Liver (tissue), 9 donors: ENCODE measurements around the gene DLK1. TPM values are rescaled to one million over a fixed set of nuclear protein-coding genes. Genes with fewer than 3 reads are reported as not detected.

Experiments used
- DNase-seq: peaks from one replicate; pipeline ENCODE4 v3.0.0-alpha.2; 2017; ENCODE audit warnings: low spot score
- H3K27ac ChIP-seq, 2 donors: one replicate each; pipeline ENCODE4 v1.7.0; 2013; ENCODE audit warnings: inconsistent platforms in 2 of 2, low read length in 2 of 2, control low read depth in 1 of 2, low read depth in 1 of 2, mild to moderate bottlenecking in 1 of 2
- H3K27me3 ChIP-seq, 4 donors: one replicate each; pipeline versions ENCODE4 v1.6.1 to v1.7.0; 2013; ENCODE audit warnings: low read length in 3 of 4, inconsistent platforms in 1 of 4, mild to moderate bottlenecking in 1 of 4, moderate library complexity in 1 of 4; ENCODE audit not compliant: control insufficient read depth in 4 of 4, insufficient read depth in 4 of 4
- H3K36me3 ChIP-seq, 4 donors: one replicate each; pipeline versions ENCODE4 v1.6.1 to v1.7.0; 2013; ENCODE audit warnings: low read length in 3 of 4, mild to moderate bottlenecking in 3 of 4, low read depth in 1 of 4, moderate library complexity in 1 of 4; ENCODE audit not compliant: control insufficient read depth in 4 of 4, insufficient read depth in 3 of 4
- H3K4me1 ChIP-seq, 4 donors: one replicate each; pipeline versions ENCODE4 v1.6.1 to v1.7.0; 2013; ENCODE audit warnings: low read length in 3 of 4, mild to moderate bottlenecking in 3 of 4, moderate library complexity in 1 of 4; ENCODE audit not compliant: control insufficient read depth in 4 of 4, insufficient read depth in 4 of 4
- H3K4me3 ChIP-seq, 3 donors: one replicate each; pipeline versions ENCODE4 v1.6.1 to v1.7.0; 2013; ENCODE audit warnings: low read length in 3 of 3, control low read depth in 1 of 3, low read depth in 1 of 3, mild to moderate bottlenecking in 1 of 3
- H3K9ac ChIP-seq, 2 donors: one replicate each; pipeline ENCODE4 v1.7.0; 2013; ENCODE audit warnings: low read length in 2 of 2, mild to moderate bottlenecking in 2 of 2, moderate library complexity in 2 of 2, control low read depth in 1 of 2, low read depth in 1 of 2
- H3K9me3 ChIP-seq, 4 donors: one replicate each; pipeline versions ENCODE4 v1.6.1 to v1.7.0; 2013; ENCODE audit warnings: low read length in 3 of 4; ENCODE audit not compliant: control insufficient read depth in 4 of 4
- EGR1 ChIP-seq, 2 donors: IDR thresholded peaks; 2 replicates each; pipeline ENCODE4 v1.6.1; 2016 to 2018; ENCODE audit warnings: antibody characterized with exemption in 2 of 2, low read depth in 2 of 2
- FOXA1 ChIP-seq: IDR thresholded peaks from 2 replicates; pipeline ENCODE4 v1.6.1; 2016; ENCODE audit warnings: antibody characterized with exemption
- FOXA2 ChIP-seq: IDR thresholded peaks from 2 replicates; pipeline ENCODE4 v1.6.1; 2016; ENCODE audit warnings: antibody characterized with exemption
- GABPA ChIP-seq, 2 donors: IDR thresholded peaks in 1 of 2; conservative IDR thresholded peaks in 1 of 2; 2 replicates each; pipeline ENCODE4 v1.6.1; 2016; ENCODE audit warnings: antibody characterized with exemption in 2 of 2, mild to moderate bottlenecking in 1 of 2, moderate library complexity in 1 of 2
- HNF4G ChIP-seq: IDR thresholded peaks from 2 replicates; pipeline ENCODE4 v1.6.1; 2016; ENCODE audit warnings: antibody characterized with exemption
- MAX ChIP-seq: IDR thresholded peaks from 2 replicates; pipeline ENCODE4 v1.6.1; 2016; ENCODE audit warnings: antibody characterized with exemption
- NR2F2 ChIP-seq: IDR thresholded peaks from 2 replicates; pipeline ENCODE4 v1.6.1; 2016; ENCODE audit warnings: antibody characterized with exemption
- RAD21 ChIP-seq, 2 donors: IDR thresholded peaks; 2 replicates each; pipeline ENCODE4 v1.6.1; 2016; ENCODE audit warnings: antibody characterized with exemption in 2 of 2, mild to moderate bottlenecking in 2 of 2
- RXRA ChIP-seq, 2 donors: IDR thresholded peaks; 2 replicates each; pipeline ENCODE4 v1.6.1; 2017 to 2018; ENCODE audit warnings: antibody characterized with exemption in 2 of 2, mild to moderate bottlenecking in 1 of 2
- SP1 ChIP-seq: IDR thresholded peaks from 2 replicates; pipeline ENCODE4 v1.6.1; 2018; ENCODE audit warnings: antibody characterized with exemption, mild to moderate bottlenecking
- TAF1 ChIP-seq: conservative IDR thresholded peaks from 2 replicates; pipeline ENCODE4 v1.6.1; 2016; ENCODE audit warnings: antibody characterized with exemption, mild to moderate bottlenecking
- YY1 ChIP-seq: IDR thresholded peaks from 2 replicates; pipeline ENCODE4 v1.6.1; 2016; ENCODE audit warnings: antibody characterized with exemption, mild to moderate bottlenecking
- WGBS: extraction: QIAGEN DNeasy Blood & Tissue Kit; methylation state at CpG from one replicate; pipeline ENCODE4 v1.1.7; 2013; 5-methylcytosine and 5-hydroxymethylcytosine counted together
- polyA plus RNA-seq, 2 donors: library from polyadenylated mRNA; stranded (reverse) in 1 of 2; unstranded in 1 of 2; fragments of 200-250 nt in 1 of 2; fragments of >200 nt in 1 of 2; fragmentation: Nextera tagmentation in 1 of 2; extraction: Ambion mirVana in 1 of 2; gene quantifications; one replicate each; pipeline versions ENCODE4 v1.2.1 to v1.2.3, GENCODE V29; 2013 to 2015
- total RNA-seq, 2 donors: library from RNA; depleted of rRNA; stranded (reverse); fragments of >200 nt; gene quantifications; one replicate each; pipeline ENCODE4 v1.2.3, GENCODE V29; 2014
- TF ChIP-seq, protein P1 (sequence below): IDR thresholded peaks from 2 replicates; pipeline ENCODE4 v1.6.1; 2016; ENCODE audit warnings: antibody characterized with exemption, mild to moderate bottlenecking
- TF ChIP-seq, protein P2 (sequence below): IDR thresholded peaks from 2 replicates; pipeline ENCODE4 v1.6.1; 2016; ENCODE audit warnings: antibody characterized with exemption
- TF ChIP-seq, protein P3 (sequence below): fragments of 150-350 bp; IDR thresholded peaks from 2 replicates; pipeline ENCODE4 v1.5.1; 2017; ENCODE audit warnings: improper control_type of control experiment, low read depth, low read length; ENCODE audit not compliant: missing input control
- TF ChIP-seq, protein P4 (sequence below): IDR thresholded peaks from 2 replicates; pipeline ENCODE4 v1.6.1; 2016; ENCODE audit warnings: antibody characterized with exemption
- donor health status: healthy.
- donor health status: healthy.
- donor health status: healthy.
- donor health status: healthy.
- donor health status: healthy.

Gene DLK1
- total and polyA plus RNA-seq, 4 donors, result 0.42 to 331 (median 1.8) TPM; not detected in 1

GRCh38 chr14:100783630-100784370 lies 57.1 kb downstream of the DLK1 start:
- DNase-seq, result no peak
- peaks cover 0 to 2% (median 0%) of the 10 kb centered on the region in 4 donors for H3K27me3 ChIP-seq
- TF ChIP-seq GABPA (IDR thresholded peaks at IDR 0.05 in 1 of 2, conservative IDR thresholded peaks at IDR 0.05 in 1 of 2) (no peak), NR2F2 (no peak), TAF1 (no peak), FOXA2 (no peak), MAX (no peak), YY1 (no peak), EGR1 (IDR thresholded peaks at IDR 0.05; ENCODE audit: low read depth in 2 of 2) (no peak), SP1 (no peak), FOXA1 (no peak), RXRA (IDR thresholded peaks at IDR 0.05) (no peak), RAD21 (IDR thresholded peaks at IDR 0.05) (no peak), HNF4G (no peak)
- TF ChIP-seq, protein P1, sequence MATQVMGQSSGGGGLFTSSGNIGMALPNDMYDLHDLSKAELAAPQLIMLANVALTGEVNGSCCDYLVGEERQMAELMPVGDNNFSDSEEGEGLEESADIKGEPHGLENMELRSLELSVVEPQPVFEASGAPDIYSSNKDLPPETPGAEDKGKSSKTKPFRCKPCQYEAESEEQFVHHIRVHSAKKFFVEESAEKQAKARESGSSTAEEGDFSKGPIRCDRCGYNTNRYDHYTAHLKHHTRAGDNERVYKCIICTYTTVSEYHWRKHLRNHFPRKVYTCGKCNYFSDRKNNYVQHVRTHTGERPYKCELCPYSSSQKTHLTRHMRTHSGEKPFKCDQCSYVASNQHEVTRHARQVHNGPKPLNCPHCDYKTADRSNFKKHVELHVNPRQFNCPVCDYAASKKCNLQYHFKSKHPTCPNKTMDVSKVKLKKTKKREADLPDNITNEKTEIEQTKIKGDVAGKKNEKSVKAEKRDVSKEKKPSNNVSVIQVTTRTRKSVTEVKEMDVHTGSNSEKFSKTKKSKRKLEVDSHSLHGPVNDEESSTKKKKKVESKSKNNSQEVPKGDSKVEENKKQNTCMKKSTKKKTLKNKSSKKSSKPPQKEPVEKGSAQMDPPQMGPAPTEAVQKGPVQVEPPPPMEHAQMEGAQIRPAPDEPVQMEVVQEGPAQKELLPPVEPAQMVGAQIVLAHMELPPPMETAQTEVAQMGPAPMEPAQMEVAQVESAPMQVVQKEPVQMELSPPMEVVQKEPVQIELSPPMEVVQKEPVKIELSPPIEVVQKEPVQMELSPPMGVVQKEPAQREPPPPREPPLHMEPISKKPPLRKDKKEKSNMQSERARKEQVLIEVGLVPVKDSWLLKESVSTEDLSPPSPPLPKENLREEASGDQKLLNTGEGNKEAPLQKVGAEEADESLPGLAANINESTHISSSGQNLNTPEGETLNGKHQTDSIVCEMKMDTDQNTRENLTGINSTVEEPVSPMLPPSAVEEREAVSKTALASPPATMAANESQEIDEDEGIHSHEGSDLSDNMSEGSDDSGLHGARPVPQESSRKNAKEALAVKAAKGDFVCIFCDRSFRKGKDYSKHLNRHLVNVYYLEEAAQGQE, result no peak
- TF ChIP-seq, protein P2, sequence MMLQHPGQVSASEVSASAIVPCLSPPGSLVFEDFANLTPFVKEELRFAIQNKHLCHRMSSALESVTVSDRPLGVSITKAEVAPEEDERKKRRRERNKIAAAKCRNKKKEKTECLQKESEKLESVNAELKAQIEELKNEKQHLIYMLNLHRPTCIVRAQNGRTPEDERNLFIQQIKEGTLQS, result no peak
- TF ChIP-seq, protein P3, sequence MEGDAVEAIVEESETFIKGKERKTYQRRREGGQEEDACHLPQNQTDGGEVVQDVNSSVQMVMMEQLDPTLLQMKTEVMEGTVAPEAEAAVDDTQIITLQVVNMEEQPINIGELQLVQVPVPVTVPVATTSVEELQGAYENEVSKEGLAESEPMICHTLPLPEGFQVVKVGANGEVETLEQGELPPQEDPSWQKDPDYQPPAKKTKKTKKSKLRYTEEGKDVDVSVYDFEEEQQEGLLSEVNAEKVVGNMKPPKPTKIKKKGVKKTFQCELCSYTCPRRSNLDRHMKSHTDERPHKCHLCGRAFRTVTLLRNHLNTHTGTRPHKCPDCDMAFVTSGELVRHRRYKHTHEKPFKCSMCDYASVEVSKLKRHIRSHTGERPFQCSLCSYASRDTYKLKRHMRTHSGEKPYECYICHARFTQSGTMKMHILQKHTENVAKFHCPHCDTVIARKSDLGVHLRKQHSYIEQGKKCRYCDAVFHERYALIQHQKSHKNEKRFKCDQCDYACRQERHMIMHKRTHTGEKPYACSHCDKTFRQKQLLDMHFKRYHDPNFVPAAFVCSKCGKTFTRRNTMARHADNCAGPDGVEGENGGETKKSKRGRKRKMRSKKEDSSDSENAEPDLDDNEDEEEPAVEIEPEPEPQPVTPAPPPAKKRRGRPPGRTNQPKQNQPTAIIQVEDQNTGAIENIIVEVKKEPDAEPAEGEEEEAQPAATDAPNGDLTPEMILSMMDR, result no peak
- TF ChIP-seq, protein P4, sequence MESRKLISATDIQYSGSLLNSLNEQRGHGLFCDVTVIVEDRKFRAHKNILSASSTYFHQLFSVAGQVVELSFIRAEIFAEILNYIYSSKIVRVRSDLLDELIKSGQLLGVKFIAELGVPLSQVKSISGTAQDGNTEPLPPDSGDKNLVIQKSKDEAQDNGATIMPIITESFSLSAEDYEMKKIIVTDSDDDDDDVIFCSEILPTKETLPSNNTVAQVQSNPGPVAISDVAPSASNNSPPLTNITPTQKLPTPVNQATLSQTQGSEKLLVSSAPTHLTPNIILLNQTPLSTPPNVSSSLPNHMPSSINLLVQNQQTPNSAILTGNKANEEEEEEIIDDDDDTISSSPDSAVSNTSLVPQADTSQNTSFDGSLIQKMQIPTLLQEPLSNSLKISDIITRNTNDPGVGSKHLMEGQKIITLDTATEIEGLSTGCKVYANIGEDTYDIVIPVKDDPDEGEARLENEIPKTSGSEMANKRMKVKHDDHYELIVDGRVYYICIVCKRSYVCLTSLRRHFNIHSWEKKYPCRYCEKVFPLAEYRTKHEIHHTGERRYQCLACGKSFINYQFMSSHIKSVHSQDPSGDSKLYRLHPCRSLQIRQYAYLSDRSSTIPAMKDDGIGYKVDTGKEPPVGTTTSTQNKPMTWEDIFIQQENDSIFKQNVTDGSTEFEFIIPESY, result no peak
- H3K9me3 ChIP-seq, result no peaks in the 10 kb centered on the region
- H3K4me3 ChIP-seq, result no peak overlapping the region
- 95% methylated on average over 27 of the region's 27 CpGs for WGBS
- no peaks in the 10 kb centered on the region for H3K4me1 ChIP-seq
- no peaks in the 10 kb centered on the region for H3K36me3 ChIP-seq
- no peak overlapping the region for H3K27ac ChIP-seq
- H3K9ac ChIP-seq, result no peak overlapping the region
